OCI-LY3 (cell line): ENCODE data around the gene CREB5.

Source experiments
- H2AFZ ChIP-seq: fragments of 200-600, 300-600 bp; shearing (Covaris generic); 2 replicates; pipeline ENCODE4 v1.6.0; 2014; ENCODE audit warnings: antibody characterized with exemption, low read depth, low read length
- H3K27ac ChIP-seq: fragments of 200-600, 300-600 bp; sonication (generic); 2 replicates; pipeline ENCODE4 v1.5.1; 2014; ENCODE audit warnings: mild to moderate bottlenecking, low read length, moderate library complexity, mixed read lengths
- H3K27me3 ChIP-seq: fragments of 200-600, 300-600 bp; sonication (generic); 2 replicates; pipeline ENCODE4 v1.6.1; 2014; ENCODE audit warnings: low read depth, low read length, mixed read lengths
- H3K36me3 ChIP-seq: fragments of 200-600, 300-600 bp; sonication (generic); replicated peaks from 2 replicates; pipeline ENCODE3; 2014; ENCODE audit warnings: low read depth, low read length, mixed read lengths
- H3K4me1 ChIP-seq: fragments of 300-600, 200-600 bp; sonication (generic); 2 replicates; pipeline ENCODE4 v1.6.1; 2014; ENCODE audit warnings: low read length, mixed read lengths
- H3K4me2 ChIP-seq: fragments of 200-600, 300-600 bp; sonication (generic); 2 replicates; pipeline ENCODE4 v1.6.1; 2014; ENCODE audit warnings: low read length, mixed read lengths
- H3K4me3 ChIP-seq: fragments of 300-600, 200-600 bp; sonication (generic); 2 replicates; pipeline ENCODE4 v1.5.1; 2014; ENCODE audit warnings: antibody characterized with exemption, mild to moderate bottlenecking, low read length, moderate library complexity
- H3K79me2 ChIP-seq: fragments of 300-600, 200-600 bp; shearing (Covaris generic); 2 replicates; pipeline ENCODE4 v1.6.1; 2014; ENCODE audit warnings: mild to moderate bottlenecking, low read length, mixed read lengths
- H3K9ac ChIP-seq: fragments of 300-600, 200-600 bp; shearing (Covaris generic); 2 replicates; pipeline ENCODE4 v1.6.0; 2014; ENCODE audit warnings: mild to moderate bottlenecking, low read length, moderate library complexity
- H3K9me3 ChIP-seq: fragments of 200-600, 300-600 bp; shearing (Covaris generic); 2 replicates; pipeline ENCODE4 v1.6.1; 2014; ENCODE audit warnings: low read length, mixed read lengths; ENCODE audit not compliant: insufficient read depth
- H4K20me1 ChIP-seq: fragments of 200-600, 300-600 bp; sonication (generic); 2 replicates; pipeline ENCODE4 v1.6.1; 2016; ENCODE audit warnings: low read length, mixed read lengths; ENCODE audit not compliant: insufficient read depth
- EZH2phosphoT487 ChIP-seq: fragments of 200-600 bp; shearing (Covaris generic); IDR thresholded peaks from 2 replicates; pipeline ENCODE4 v1.6.1; 2018; ENCODE audit warnings: antibody characterized with exemption, mixed run types, low read depth
- TF ChIP-seq, protein P1 (sequence below): fragments of 200-600, 300-600 bp; sonication (generic); IDR thresholded peaks from 2 replicates; pipeline ENCODE4 v1.5.1; 2014; ENCODE audit warnings: antibody characterized with exemption, low read length, low read depth

Gene CREB5

DNA sequence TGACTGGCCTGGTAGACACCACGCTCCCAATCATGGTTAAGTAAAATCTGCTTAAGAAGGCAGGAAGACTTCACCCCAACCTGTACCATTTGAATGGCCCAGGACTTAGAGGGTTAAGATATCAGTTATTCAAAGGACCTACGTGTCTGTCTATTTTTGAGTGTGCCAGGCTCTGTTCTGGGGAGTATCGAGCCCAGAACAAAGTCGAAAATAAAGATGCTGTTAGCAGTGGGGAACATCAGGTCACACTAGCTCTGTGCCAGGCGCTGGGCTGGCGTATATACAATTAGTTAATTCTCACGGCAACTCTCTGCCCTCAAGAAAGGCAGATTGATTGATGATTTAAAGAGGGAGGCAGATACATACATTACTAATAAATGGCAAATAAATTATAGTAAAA, 40.5 kb upstream of the CREB5 start:
- TF ChIP-seq, protein P1, sequence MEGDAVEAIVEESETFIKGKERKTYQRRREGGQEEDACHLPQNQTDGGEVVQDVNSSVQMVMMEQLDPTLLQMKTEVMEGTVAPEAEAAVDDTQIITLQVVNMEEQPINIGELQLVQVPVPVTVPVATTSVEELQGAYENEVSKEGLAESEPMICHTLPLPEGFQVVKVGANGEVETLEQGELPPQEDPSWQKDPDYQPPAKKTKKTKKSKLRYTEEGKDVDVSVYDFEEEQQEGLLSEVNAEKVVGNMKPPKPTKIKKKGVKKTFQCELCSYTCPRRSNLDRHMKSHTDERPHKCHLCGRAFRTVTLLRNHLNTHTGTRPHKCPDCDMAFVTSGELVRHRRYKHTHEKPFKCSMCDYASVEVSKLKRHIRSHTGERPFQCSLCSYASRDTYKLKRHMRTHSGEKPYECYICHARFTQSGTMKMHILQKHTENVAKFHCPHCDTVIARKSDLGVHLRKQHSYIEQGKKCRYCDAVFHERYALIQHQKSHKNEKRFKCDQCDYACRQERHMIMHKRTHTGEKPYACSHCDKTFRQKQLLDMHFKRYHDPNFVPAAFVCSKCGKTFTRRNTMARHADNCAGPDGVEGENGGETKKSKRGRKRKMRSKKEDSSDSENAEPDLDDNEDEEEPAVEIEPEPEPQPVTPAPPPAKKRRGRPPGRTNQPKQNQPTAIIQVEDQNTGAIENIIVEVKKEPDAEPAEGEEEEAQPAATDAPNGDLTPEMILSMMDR, result no peak
- Histone ChIP-seq H3K4me2 (no peak overlapping the region), H3K36me3 (no peaks in the 10 kb centered on the region), H3K27ac (no peak overlapping the region), H3K9ac (no peak overlapping the region), H3K4me3 (no peak overlapping the region), H3K27me3 (0 out of 2 replicates have a peak, but pooled peaks cover 4% of the 10 kb centered on the region), H3K79me2 (no peaks in the 10 kb centered on the region), H3K4me1 (no peaks in the 10 kb centered on the region), H4K20me1 (no peaks in the 10 kb centered on the region), H3K9me3 (no peaks in the 10 kb centered on the region), H2AFZ (no peak overlapping the region)

DNA sequence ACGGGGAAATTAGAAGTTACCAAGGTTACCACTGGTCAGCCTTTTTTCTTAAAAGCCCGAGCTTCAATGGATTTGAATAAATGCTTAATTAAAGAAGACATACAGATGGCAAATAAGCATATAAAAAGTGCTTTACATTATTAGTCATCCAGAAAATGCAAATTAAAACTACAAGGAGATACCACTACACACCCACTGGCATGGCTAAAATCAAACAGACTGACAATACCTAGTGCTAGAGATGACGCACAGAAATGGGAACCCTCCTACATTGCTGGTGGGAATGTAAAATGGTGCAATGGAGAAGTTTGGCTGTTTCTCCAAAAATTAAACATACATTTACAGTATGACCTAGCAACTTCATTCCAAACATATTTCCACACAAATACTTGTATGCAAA, 38.3 kb upstream of the CREB5 start:
- no peaks in the 10 kb centered on the region for H3K9me3 ChIP-seq
- no peaks in the 10 kb centered on the region for H3K36me3 ChIP-seq
- H2AFZ ChIP-seq, result no peak overlapping the region
- no peaks in the 10 kb centered on the region for H3K4me1 ChIP-seq
- 0 out of 2 replicates have a peak, but pooled peaks cover 6% of the 10 kb centered on the region for H3K27me3 ChIP-seq
- no peak overlapping the region for H3K27ac ChIP-seq
- no peak overlapping the region for H3K9ac ChIP-seq
- H4K20me1 ChIP-seq, result no peaks in the 10 kb centered on the region
- no peak overlapping the region for H3K4me2 ChIP-seq
- H3K4me3 ChIP-seq, result no peak overlapping the region
- TF ChIP-seq EZH2phosphoT487, result no peak
- TF ChIP-seq, protein P1, result no peak
- no peaks in the 10 kb centered on the region for H3K79me2 ChIP-seq

DNA sequence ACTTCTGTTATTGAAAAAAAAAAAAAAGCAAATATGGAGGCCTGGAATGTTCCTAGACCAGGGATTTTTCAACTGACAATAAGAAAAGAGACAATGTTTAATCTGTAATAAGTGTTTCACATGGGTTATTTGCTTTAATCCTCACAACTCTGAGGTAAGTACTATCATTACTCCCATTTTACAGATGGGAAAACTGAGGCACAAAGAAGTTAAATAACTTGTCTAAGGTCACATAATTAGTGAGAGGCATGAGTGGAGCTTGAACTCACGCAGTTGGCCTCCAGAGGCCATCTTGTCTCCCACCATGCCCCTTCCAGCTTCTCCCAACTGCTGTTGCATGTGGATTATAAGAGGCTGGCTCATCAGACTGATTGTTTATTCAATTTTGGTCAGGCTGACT, 36.6 kb upstream of the CREB5 start:
- TF ChIP-seq EZH2phosphoT487, result no peak
- TF ChIP-seq, protein P1, result no peak
- no peaks in the 10 kb centered on the region for H4K20me1 ChIP-seq
- no peaks in the 10 kb centered on the region for H3K4me1 ChIP-seq
- H3K27ac ChIP-seq, result no peak overlapping the region
- no peaks in the 10 kb centered on the region for H3K79me2 ChIP-seq
- no peak overlapping the region for H2AFZ ChIP-seq
- H3K4me3 ChIP-seq, result no peak overlapping the region
- H3K9ac ChIP-seq, result no peak overlapping the region
- H3K9me3 ChIP-seq, result no peaks in the 10 kb centered on the region
- no peaks in the 10 kb centered on the region for H3K36me3 ChIP-seq
- no peak overlapping the region for H3K4me2 ChIP-seq
- H3K27me3 ChIP-seq, result 0 out of 2 replicates have a peak, but pooled peaks cover 10% of the 10 kb centered on the region

DNA sequence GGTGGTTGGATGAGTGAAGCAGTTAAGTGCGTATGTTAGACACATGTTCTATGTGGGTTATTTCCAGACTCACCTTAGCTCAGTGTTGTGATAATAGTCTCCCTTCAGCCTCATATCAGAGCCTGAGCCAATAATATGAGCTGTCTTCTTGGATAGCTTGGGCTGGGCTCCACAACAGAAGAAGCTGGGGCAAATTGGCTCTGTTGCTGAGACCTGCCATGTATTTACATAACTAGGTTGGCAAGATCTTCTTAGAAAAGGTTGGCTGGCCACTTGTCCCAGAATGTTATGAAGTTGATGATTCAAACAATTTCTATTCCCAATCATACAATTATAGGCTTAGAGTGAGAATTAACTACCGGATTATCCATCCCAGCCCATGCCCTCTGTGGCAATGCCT, 35.7 kb upstream of the CREB5 start:
- TF ChIP-seq EZH2phosphoT487, result no peak
- TF ChIP-seq, protein P1, result no peak
- H2AFZ ChIP-seq, result no peak overlapping the region
- H3K9me3 ChIP-seq, result no peaks in the 10 kb centered on the region
- H3K9ac ChIP-seq, result no peak overlapping the region
- H4K20me1 ChIP-seq, result no peaks in the 10 kb centered on the region
- H3K36me3 ChIP-seq, result no peaks in the 10 kb centered on the region
- H3K27ac ChIP-seq, result no peak overlapping the region
- H3K4me1 ChIP-seq, result no peaks in the 10 kb centered on the region
- no peak overlapping the region for H3K4me2 ChIP-seq
- H3K4me3 ChIP-seq, result no peak overlapping the region
- H3K79me2 ChIP-seq, result no peaks in the 10 kb centered on the region
- H3K27me3 ChIP-seq, result 0 out of 2 replicates have a peak, but pooled peaks cover 10% of the 10 kb centered on the region
